Breast epithelium (tissue), 4 donors: Measurements from ENCODE around the gene FARP2. TPM values are rescaled to one million over a fixed set of nuclear protein-coding genes. Genes with fewer than 3 reads are reported as not detected.

ENCODE experiments used
- DNase-seq, 2 donors: peaks; one replicate each; pipeline ENCODE4 v3.0.0-alpha.2; 2019; ENCODE audit warnings: low spot score in 2 of 2
- H3K27ac ChIP-seq, 2 donors: fragments of 200-600 bp; sonication (generic) in 1 of 2; one replicate each; pipeline ENCODE4 v1.5.1; 2016 to 2019; ENCODE audit warnings: mild to moderate bottlenecking in 1 of 2
- H3K27me3 ChIP-seq, 2 donors: fragments of 200-600 bp; sonication (generic) in 1 of 2; one replicate each; pipeline versions ENCODE4 v1.5.1 to v1.6.0; 2017 to 2019; ENCODE audit warnings: control low read depth in 1 of 2, mild to moderate bottlenecking in 1 of 2
- H3K36me3 ChIP-seq: fragments of 200-600 bp; one replicate; pipeline ENCODE4 v1.5.1; 2019
- H3K4me1 ChIP-seq, 2 donors: fragments of 200-600 bp; sonication (generic); one replicate each; pipeline ENCODE4 v1.5.1; 2016 to 2019; ENCODE audit warnings: control low read depth in 1 of 2
- H3K4me3 ChIP-seq, 3 donors: fragments of 200-600 bp; sonication (generic); 1 replicate in 2 of 3; 2 replicates in 1 of 3; pipeline ENCODE4 v1.5.1; 2016 to 2019; ENCODE audit warnings: mild to moderate bottlenecking in 3 of 3, moderate library complexity in 2 of 3
- H3K9me3 ChIP-seq, 2 donors: fragments of 200-600 bp; sonication (generic) in 1 of 2; one replicate each; pipeline ENCODE4 v1.5.1; 2016 to 2019; ENCODE audit warnings: control low read depth in 1 of 2
- CTCF ChIP-seq, 3 donors: fragments of 450-650 bp; IDR thresholded peaks; one replicate each; pipeline ENCODE4 v1.5.1; 2016 to 2017; ENCODE audit warnings: antibody characterized with exemption in 3 of 3, mild to moderate bottlenecking in 3 of 3, moderate library complexity in 3 of 3
- POLR2A ChIP-seq: fragments of 450-650 bp; IDR thresholded peaks from one replicate; pipeline ENCODE4 v1.6.1; 2016; ENCODE audit warnings: antibody characterized with exemption, mild to moderate bottlenecking, moderate library complexity
- POLR2AphosphoS5 ChIP-seq, 3 donors: sonication (generic); formaldehyde crosslinking; IDR thresholded peaks; one replicate each; pipeline ENCODE4 v1.6.1; 2017; ENCODE audit warnings: antibody characterized with exemption in 3 of 3
- intact Hi-C: fragments of 100-400 bp; cut with DNase I; formaldehyde crosslinking; loops from one replicate; pipeline ENCODE4 v1.15.1; 2023; ENCODE audit warnings: low total_unique reads
- total RNA-seq, 3 donors: library from RNA; depleted of rRNA; stranded (reverse); fragments of >200 nt; gene quantifications; one replicate each; pipeline ENCODE4 v1.1.0, GENCODE V29; 2016

The FARP2 gene
- 10 to 100 TPM; 34.4 to 43.3 (median 40.3) TPM for total RNA-seq

- Histone ChIP-seq H3K27me3 (no peaks in the 10 kb centered on the region), H3K9me3 (no peaks in the 10 kb centered on the region), H3K36me3 (no peaks in the 10 kb centered on the region), H3K4me3 (peak within 1 kb of the TSS; percentile 67 to 97 (median 89)), H3K4me1 (no peaks in the 10 kb centered on the region), H3K27ac (peak within 1 kb of the TSS; percentile 92 to 95)
- TF ChIP-seq POLR2A (no peak), POLR2AphosphoS5 (IDR thresholded peaks at IDR 0.05) (peak; percentile 39 to 68 (median 47)), CTCF (IDR thresholded peaks at IDR 0.05) (no peak)
- intact Hi-C loops, result no loop called here
- DNase-seq, result peak; percentile 100
Measured at GRCh38 chr2:241355983-241356870, at the start of gene FARP2. TSS of gene FARP2 (plus strand) at chr2:241356285. CDS start at chr2:241373108, 16,823 bp downstream.

- Histone ChIP-seq H3K27me3 (no peaks in the 10 kb centered on the region), H3K36me3 (no peaks in the 10 kb centered on the region), H3K9me3 (no peaks in the 10 kb centered on the region), H3K4me3 (no peak overlapping the region), H3K4me1 (peaks cover 0 to 6% of the 10 kb centered on the region in 2 donors), H3K27ac (no peak overlapping the region)
- no peak for TF ChIP-seq POLR2AphosphoS5 (IDR thresholded peaks at IDR 0.05)
- TF ChIP-seq POLR2A, result no peak
- no peak for TF ChIP-seq CTCF (IDR thresholded peaks at IDR 0.05)
- intact Hi-C loops, result no loop called here
- DNase-seq, result no peak
Measured at GRCh38 chr2:241307055-241307454, 49.0 kb upstream of the FARP2 start.

GRCh38 chr2:241308267-241308666 is 47.8 kb upstream of the FARP2 start:
- no peaks in the 10 kb centered on the region for H3K36me3 ChIP-seq
- H3K4me3 ChIP-seq, result no peak overlapping the region
- intact Hi-C loops, result no loop called here
- peaks cover 0 to 6% of the 10 kb centered on the region in 2 donors for H3K4me1 ChIP-seq
- H3K9me3 ChIP-seq, result no peaks in the 10 kb centered on the region
- no peak overlapping the region for H3K27ac ChIP-seq
- no peaks in the 10 kb centered on the region for H3K27me3 ChIP-seq
- DNase-seq, result no peak
- TF ChIP-seq POLR2AphosphoS5 (IDR thresholded peaks at IDR 0.05) (no peak), POLR2A (no peak), CTCF (IDR thresholded peaks at IDR 0.05) (no peak)

- Histone ChIP-seq H3K36me3 (no peaks in the 10 kb centered on the region), H3K27me3 (no peaks in the 10 kb centered on the region), H3K4me3 (no peak overlapping the region), H3K4me1 (peaks cover 0 to 7% of the 10 kb centered on the region in 2 donors), H3K9me3 (no peaks in the 10 kb centered on the region), H3K27ac (no peak overlapping the region)
- DNase-seq, result no peak
- TF ChIP-seq POLR2A (no peak), CTCF (IDR thresholded peaks at IDR 0.05) (no peak), POLR2AphosphoS5 (IDR thresholded peaks at IDR 0.05) (no peak)
- intact Hi-C loops, result no loop called here
Measured at GRCh38 chr2:241308832-241309500, 47.1 kb upstream of the FARP2 start.

- Histone ChIP-seq H3K4me3 (no peak overlapping the region), H3K27ac (no peak overlapping the region), H3K36me3 (no peaks in the 10 kb centered on the region), H3K9me3 (no peaks in the 10 kb centered on the region), H3K27me3 (no peaks in the 10 kb centered on the region), H3K4me1 (peaks cover 0 to 6% of the 10 kb centered on the region in 2 donors)
- intact Hi-C loops, result loop anchor here (5.0 kb wide), 1 partner anchor 207 kb away; the partner anchor contains the start of gene MTERF4
- DNase-seq, result no peak
- no peak for TF ChIP-seq POLR2AphosphoS5 (IDR thresholded peaks at IDR 0.05)
- no peak for TF ChIP-seq POLR2A
- no peak for TF ChIP-seq CTCF (IDR thresholded peaks at IDR 0.05)
Measured at GRCh38 chr2:241309684-241310117, 46.4 kb upstream of the FARP2 start.
